GM19238 (cell line): ENCODE results near the gene POLR3GL.
"Not testable (repeated sequence)": the region's sequence is repeated elsewhere in the genome, so short reads cannot be mapped to it uniquely, and the experiment has no call there.

Experiments used
- DNase-seq: peaks from one replicate; pipeline ENCODE4 v3.0.0; 2011; ENCODE audit warnings: low spot score; ENCODE audit not compliant: insufficient read length

Gene POLR3GL

DNA sequence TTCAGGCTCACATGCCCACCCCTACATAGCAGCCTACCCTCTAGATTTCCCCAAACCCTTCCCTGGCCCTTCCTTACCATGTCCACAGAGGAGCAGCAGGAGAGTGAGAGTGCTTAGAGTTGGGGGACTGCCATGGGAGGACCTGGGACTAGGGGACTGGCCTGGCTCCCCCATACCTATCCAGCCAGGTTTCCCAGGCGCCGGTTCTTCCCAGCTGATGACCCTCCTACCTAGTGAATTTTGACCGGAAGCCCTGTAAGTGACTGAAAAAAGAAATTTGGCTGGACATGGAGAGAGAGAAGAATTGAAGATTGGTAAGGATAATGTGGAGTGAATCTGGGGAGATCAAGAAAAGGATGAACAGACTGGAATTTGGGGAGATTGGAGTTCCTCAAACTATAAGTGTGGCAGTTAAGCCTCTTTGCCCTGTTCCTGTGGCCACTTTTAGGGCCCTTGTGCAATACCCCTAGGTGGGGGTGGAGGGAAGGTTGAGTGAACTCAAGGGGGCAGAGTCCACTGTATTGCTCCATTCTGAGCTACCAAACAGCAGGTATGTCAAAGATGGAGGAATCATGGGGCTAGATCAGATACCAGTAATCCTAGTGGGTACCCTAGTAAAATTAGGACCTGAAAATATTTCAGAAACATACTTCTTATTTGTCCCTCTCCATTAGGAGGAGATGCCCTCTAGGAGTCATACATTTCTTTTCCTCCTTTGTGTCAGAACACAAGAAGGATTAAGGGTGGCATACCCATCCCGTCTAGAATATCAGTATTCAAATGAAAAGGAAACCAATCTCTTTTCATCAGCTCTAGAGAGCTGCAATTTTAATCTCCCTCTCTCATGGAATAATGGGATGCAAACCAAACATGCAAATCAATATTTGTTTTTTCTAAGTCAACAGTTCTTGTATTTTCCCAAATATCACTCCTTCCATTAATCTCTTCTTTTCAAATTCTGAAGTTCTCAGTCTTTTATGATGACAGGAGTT is 55.9 kb downstream of the POLR3GL start:
- no peak for DNase-seq

DNA sequence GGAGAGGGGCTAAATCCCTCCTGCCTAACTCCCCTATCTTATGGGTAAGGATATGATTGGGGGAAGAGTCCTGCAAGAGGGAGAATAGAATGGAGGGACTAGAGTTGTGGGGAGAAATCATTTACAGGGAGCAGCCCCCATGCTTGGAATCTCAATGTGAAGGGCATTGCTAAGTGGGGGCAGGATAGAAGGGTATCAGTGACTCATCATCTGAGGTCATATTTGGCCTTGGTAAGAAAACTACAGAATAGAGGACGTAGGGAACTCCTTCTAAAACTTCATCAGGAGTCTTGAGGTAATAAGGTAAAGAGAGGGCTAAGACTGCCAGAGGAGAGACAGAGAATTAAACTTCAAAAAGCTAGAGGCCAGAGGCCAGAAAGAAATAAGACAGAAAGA is 56.6 kb downstream of the POLR3GL start:
- no peak for DNase-seq

DNA sequence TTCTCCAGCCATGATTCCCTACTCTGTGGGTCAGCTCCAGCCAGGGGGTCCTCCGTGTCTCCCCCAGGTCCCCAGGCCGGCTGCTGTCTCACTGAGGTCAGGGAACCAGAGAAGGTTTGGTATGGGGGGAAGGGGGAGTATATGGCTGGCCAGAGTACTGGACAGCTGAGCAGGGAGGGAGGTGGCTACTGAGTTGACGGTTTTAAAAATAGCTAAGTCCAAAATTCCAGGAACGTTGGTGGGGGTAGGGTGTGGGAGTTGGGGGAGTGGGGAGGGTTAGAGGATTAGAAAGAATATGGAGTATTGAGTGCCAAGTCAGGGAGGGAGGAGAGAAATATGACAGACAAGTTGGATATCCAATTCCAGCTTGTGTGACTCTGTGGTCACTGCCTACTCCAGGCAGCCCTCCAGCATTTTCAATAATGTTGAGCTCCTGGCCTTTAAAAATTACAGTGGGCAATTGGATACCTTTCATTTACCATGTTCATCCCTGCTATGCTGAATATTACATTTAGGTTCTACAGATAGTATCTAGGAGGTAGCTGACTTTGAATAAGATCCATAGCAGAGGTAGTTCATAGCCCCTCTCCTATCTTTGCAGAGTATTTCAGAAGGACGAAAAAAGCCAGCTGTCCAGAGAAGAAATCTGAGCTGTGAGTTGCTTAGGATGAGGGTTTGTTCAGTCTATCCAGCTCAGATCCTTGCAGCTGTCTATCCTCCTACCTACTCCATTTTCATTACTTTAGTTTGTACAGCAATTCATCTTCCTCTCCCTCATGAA is 57.3 kb downstream of the POLR3GL start, which contains the start of gene HJV:
Gene HJV, minus strand, starts transcription at position 114 of the 781 bp plus-strand sequence. CDS start 1,504 bp downstream, outside the sequence.
- no peak for DNase-seq

DNA sequence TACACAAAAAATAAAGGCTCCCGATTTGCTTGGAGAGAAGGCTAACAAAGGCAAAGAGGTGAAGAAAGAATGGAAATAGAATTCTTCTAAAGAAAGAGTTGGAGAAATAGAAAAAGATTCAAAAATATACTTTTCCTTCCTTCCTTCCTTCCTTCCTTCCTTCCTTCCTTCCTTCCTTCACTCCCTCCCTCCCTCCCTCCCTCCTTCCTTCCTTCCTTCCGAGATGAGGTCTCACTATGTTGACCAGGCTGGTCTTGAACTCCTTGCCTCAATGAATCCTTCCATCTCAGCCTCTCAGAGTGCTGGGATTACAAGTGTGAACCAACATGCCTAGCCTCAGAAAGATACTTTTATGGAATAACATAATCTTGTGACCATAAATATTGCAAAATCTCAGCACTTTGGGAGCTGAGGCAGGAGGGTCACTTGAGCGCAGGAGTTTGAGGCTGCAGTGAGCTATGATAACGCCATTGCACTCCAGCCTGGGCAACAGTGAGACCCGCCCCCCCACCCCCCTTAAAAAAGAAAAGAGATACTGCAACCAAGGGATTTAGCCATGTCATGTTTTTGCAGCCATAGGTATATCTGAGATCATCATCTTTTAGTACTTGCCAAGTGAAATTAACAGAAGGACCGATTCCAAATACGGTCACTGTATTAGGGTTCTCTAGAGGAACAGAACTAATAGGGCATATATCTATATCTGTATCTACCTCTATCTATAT is 58.1 kb downstream of the POLR3GL start:
- no peak for DNase-seq

DNA sequence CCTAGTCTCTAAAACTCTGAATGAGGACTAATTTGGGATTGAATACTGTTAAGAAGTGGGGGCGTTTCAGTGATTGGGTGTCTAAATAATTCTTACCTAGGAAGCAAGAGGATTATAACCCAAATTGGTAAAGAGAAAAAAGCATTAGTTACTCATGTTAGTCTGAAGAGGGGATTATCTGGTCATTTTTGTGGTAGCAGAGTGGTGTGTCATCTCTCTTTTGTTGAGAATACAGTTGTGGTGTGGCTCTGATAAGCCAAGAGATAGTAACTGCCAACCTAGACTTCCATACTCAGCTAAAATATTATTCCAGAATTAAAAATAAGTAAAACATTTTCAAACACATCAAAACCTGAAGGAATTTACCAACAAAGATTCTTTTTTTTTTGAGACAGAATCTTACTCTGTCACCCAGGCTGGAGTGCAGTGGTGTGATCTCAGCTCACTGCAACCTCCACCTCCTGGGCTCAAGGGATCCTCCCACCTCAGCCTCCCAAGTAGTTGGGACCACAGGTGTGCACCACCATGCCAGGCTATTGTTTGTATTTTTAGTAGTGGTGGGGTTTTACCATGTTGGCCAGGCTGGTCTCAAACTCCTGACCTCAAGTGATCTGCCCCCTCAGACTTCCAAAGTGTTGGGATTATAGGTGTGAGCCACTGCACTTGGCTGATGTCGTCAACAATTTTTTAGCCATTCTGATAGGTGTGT is 61.5 kb downstream of the POLR3GL start:
- not testable (repeated sequence) for DNase-seq

DNA sequence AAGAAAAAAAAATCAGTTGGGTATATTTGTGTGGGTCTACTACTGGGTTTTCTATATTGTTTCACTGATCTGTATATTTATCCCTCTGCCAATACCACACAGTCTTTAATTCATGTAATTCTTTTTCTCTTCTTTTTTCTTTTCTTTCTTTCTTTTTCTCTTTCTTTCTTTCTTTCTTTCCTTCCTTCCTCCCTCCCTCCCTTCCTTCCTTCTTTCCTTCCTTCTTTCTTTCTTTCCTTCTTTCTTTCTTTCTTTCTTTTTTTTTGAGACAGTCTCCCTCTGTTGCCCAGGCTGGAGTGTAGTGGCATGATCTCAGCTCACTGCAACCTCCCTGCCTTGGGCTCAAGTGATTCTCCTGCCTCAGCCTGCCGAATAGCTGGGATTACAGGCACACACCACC is 62.2 kb downstream of the POLR3GL start:
- DNase-seq: not testable (repeated sequence)
